Loucy (cell line): ENCODE measurements around the gene SSBP3.

Source experiments
- CTCF ChIP-seq: fragments of 200-600 bp; sonication (generic); conservative IDR thresholded peaks from 2 replicates; pipeline ENCODE4 v1.5.1; 2014; ENCODE audit warnings: mild to moderate bottlenecking, antibody characterized with exemption, low read length
- EZH2phosphoT487 ChIP-seq: fragments of 200-600 bp; IDR thresholded peaks from 2 replicates; pipeline ENCODE4 v1.6.1; 2018; ENCODE audit warnings: antibody characterized with exemption, mild to moderate bottlenecking, moderate library complexity, borderline replicate concordance

GRCh38 chr1:54219688-54220003 lies 186.5 kb downstream of the SSBP3 start:
- TF ChIP-seq CTCF (no peak), EZH2phosphoT487 (no peak)
